GM12878 (cell line): Measurements from ENCODE around the gene LSMEM2.
"Not testable (repeated sequence)": the region's sequence is repeated elsewhere in the genome, so short reads cannot be mapped to it uniquely, and the experiment has no call there.

Experiments used
- BCL11A ChIP-seq: IDR thresholded peaks from 2 replicates; pipeline ENCODE4 v1.6.1; 2011; ENCODE audit warnings: low read depth, low read length
- BMI1 ChIP-seq: fragments of 450-650 bp; IDR thresholded peaks from 2 replicates; pipeline ENCODE4 v1.6.1; 2016; ENCODE audit warnings: mild to moderate bottlenecking, moderate library complexity, borderline replicate concordance
- CREM ChIP-seq: IDR thresholded peaks from 2 replicates; pipeline ENCODE4 v1.6.1; 2014; ENCODE audit warnings: antibody characterized with exemption, low read depth
- GABPA ChIP-seq: IDR thresholded peaks from 2 replicates; pipeline ENCODE4 v1.6.1; 2014; ENCODE audit warnings: antibody characterized with exemption, low read depth, mild to moderate bottlenecking, inconsistent platforms
- PAX5 ChIP-seq: IDR thresholded peaks from 2 replicates; pipeline ENCODE4 v1.6.1; 2011; ENCODE audit warnings: low read depth, low read length, borderline replicate concordance
- POLR2A ChIP-seq: IDR thresholded peaks from 2 replicates; pipeline ENCODE4 v1.6.1; 2011; ENCODE audit warnings: low read depth, mild to moderate bottlenecking, low read length
- SMC3 ChIP-seq: IDR thresholded peaks from 2 replicates; pipeline ENCODE4 v1.6.1; 2011; ENCODE audit warnings: low read length, improper control_type of control experiment, borderline replicate concordance
- TF ChIP-seq, protein P1 (sequence below), 3 experiments: IDR thresholded peaks in 2 of 3; conservative IDR thresholded peaks in 1 of 3; 2 replicates each; pipeline ENCODE4 v1.5.1; 2011; ENCODE audit warnings: low read depth in 3 of 3, low read length in 3 of 3, mild to moderate bottlenecking in 3 of 3, control low read depth in 2 of 3, moderate library complexity in 2 of 3, inconsistent platforms in 1 of 3, mixed read lengths in 1 of 3; ENCODE audit not compliant: control insufficient read depth in 2 of 3, insufficient read depth in 1 of 3; ENCODE audit errors: extremely low read depth in 1 of 3
- TF ChIP-seq, protein P2 (sequence below): fragments of 450-650 bp; IDR thresholded peaks from 2 replicates; pipeline ENCODE4 v1.6.1; 2017; ENCODE audit warnings: mild to moderate bottlenecking
- TF ChIP-seq, protein P3 (sequence below): IDR thresholded peaks from 2 replicates; pipeline ENCODE4 v1.6.1; 2012; ENCODE audit warnings: mild to moderate bottlenecking, low read depth, low read length

DNA sequence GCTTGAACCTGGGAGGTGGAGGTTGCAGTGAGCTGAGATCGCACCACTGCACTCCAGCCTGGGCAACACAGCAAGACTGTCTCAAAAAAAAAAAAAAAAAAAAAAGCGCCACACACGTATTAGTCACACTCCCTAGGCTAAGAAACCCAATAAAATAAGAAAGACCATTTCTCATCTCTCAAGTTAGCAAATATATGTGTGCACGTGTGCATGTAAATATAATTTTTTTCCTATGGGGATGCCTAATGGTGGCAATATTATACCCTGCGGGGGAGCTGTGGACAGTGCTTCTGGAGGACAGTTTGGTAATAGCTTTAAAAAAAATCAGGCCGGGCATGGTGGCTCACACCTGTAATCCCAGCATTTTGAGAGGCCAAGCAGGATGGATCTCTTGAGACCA is 5.2 kb downstream of the LSMEM2 start:
- TF ChIP-seq, protein P1, sequence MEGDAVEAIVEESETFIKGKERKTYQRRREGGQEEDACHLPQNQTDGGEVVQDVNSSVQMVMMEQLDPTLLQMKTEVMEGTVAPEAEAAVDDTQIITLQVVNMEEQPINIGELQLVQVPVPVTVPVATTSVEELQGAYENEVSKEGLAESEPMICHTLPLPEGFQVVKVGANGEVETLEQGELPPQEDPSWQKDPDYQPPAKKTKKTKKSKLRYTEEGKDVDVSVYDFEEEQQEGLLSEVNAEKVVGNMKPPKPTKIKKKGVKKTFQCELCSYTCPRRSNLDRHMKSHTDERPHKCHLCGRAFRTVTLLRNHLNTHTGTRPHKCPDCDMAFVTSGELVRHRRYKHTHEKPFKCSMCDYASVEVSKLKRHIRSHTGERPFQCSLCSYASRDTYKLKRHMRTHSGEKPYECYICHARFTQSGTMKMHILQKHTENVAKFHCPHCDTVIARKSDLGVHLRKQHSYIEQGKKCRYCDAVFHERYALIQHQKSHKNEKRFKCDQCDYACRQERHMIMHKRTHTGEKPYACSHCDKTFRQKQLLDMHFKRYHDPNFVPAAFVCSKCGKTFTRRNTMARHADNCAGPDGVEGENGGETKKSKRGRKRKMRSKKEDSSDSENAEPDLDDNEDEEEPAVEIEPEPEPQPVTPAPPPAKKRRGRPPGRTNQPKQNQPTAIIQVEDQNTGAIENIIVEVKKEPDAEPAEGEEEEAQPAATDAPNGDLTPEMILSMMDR (IDR thresholded peaks at IDR 0.05 in 2 of 3, conservative IDR thresholded peaks at IDR 0.05 in 1 of 3; ENCODE audit: control insufficient read depth in 2 of 3, extremely low read depth in 1 of 3, insufficient read depth in 1 of 3, low read depth in 3 of 3, low read length in 3 of 3): not testable (repeated sequence)
- TF ChIP-seq SMC3, CREM, BMI1, BCL11A, PAX5, POLR2A, GABPA: not testable (repeated sequence)
- TF ChIP-seq, protein P2, sequence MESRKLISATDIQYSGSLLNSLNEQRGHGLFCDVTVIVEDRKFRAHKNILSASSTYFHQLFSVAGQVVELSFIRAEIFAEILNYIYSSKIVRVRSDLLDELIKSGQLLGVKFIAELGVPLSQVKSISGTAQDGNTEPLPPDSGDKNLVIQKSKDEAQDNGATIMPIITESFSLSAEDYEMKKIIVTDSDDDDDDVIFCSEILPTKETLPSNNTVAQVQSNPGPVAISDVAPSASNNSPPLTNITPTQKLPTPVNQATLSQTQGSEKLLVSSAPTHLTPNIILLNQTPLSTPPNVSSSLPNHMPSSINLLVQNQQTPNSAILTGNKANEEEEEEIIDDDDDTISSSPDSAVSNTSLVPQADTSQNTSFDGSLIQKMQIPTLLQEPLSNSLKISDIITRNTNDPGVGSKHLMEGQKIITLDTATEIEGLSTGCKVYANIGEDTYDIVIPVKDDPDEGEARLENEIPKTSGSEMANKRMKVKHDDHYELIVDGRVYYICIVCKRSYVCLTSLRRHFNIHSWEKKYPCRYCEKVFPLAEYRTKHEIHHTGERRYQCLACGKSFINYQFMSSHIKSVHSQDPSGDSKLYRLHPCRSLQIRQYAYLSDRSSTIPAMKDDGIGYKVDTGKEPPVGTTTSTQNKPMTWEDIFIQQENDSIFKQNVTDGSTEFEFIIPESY: not testable (repeated sequence)
- TF ChIP-seq, protein P3, sequence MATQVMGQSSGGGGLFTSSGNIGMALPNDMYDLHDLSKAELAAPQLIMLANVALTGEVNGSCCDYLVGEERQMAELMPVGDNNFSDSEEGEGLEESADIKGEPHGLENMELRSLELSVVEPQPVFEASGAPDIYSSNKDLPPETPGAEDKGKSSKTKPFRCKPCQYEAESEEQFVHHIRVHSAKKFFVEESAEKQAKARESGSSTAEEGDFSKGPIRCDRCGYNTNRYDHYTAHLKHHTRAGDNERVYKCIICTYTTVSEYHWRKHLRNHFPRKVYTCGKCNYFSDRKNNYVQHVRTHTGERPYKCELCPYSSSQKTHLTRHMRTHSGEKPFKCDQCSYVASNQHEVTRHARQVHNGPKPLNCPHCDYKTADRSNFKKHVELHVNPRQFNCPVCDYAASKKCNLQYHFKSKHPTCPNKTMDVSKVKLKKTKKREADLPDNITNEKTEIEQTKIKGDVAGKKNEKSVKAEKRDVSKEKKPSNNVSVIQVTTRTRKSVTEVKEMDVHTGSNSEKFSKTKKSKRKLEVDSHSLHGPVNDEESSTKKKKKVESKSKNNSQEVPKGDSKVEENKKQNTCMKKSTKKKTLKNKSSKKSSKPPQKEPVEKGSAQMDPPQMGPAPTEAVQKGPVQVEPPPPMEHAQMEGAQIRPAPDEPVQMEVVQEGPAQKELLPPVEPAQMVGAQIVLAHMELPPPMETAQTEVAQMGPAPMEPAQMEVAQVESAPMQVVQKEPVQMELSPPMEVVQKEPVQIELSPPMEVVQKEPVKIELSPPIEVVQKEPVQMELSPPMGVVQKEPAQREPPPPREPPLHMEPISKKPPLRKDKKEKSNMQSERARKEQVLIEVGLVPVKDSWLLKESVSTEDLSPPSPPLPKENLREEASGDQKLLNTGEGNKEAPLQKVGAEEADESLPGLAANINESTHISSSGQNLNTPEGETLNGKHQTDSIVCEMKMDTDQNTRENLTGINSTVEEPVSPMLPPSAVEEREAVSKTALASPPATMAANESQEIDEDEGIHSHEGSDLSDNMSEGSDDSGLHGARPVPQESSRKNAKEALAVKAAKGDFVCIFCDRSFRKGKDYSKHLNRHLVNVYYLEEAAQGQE: not testable (repeated sequence)
